Neural crest cell (in vitro differentiated cells): ENCODE measurements around the gene SLC25A26. TPM values are rescaled to one million over a fixed set of nuclear protein-coding genes. Genes with fewer than 3 reads are reported as not detected.
"Not testable (repeated sequence)": the region's sequence is repeated elsewhere in the genome, so short reads cannot be mapped to it uniquely, and the experiment has no call there.

Experiments used
- DNase-seq: peaks from one replicate; pipeline ENCODE4 v3.0.0; 2021; ENCODE audit warnings: low read depth, mixed read lengths, low spot score
- H3K27ac Mint-ChIP-seq: one replicate; pipeline ENCODE4 v1.8.0; 2021; ENCODE audit warnings: mild to moderate bottlenecking, mixed read lengths; ENCODE audit not compliant: unreplicated experiment
- H3K27me3 Mint-ChIP-seq: 2 replicates; pipeline ENCODE4 v1.8.0; 2021; ENCODE audit warnings: low read depth, mild to moderate bottlenecking, mixed read lengths
- H3K36me3 Mint-ChIP-seq: 2 replicates; pipeline ENCODE4 v1.8.0; 2021; ENCODE audit warnings: low read depth, mild to moderate bottlenecking, mixed read lengths
- H3K4me1 Mint-ChIP-seq: 2 replicates; pipeline ENCODE4 v1.8.0; 2021; ENCODE audit warnings: mixed read lengths
- H3K4me3 Mint-ChIP-seq: one replicate; pipeline ENCODE4 v1.8.0; 2021; ENCODE audit warnings: mild to moderate bottlenecking, mixed read lengths
- H3K9me3 Mint-ChIP-seq: 2 replicates; pipeline ENCODE4 v1.8.0; 2021; ENCODE audit warnings: mixed read lengths
- CTCF ChIP-seq: fragments of 200-600 bp; sonication (generic); conservative IDR thresholded peaks from 2 replicates; pipeline ENCODE4 v1.5.0; 2021; ENCODE audit warnings: antibody characterized with exemption, mild to moderate bottlenecking
- total RNA-seq: library from RNA; stranded (reverse); gene quantifications from 2 replicates; pipeline ENCODE4 v1.2.1, GENCODE V29; 2021

The SLC25A26 gene
- total RNA-seq, 1 donor from 2014 or later, result 10.1 TPM

GRCh38 chr3:66414846-66415245 is 194.0 kb downstream of the SLC25A26 start:
- H3K4me3 Mint-ChIP-seq, result no peak overlapping the region
- no peaks in the 10 kb centered on the region for H3K27me3 Mint-ChIP-seq
- peaks cover 75% of the 10 kb centered on the region for H3K4me1 Mint-ChIP-seq
- peaks cover under 1% of the 10 kb centered on the region for H3K9me3 Mint-ChIP-seq
- DNase-seq, result no peak
- peak overlapping the region; percentile 60 for H3K27ac Mint-ChIP-seq
- TF ChIP-seq CTCF, result no peak
- peaks cover 48% of the 10 kb centered on the region for H3K36me3 Mint-ChIP-seq

- peaks cover 54% of the 10 kb centered on the region for H3K36me3 Mint-ChIP-seq
- DNase-seq, result no peak
- H3K27ac Mint-ChIP-seq, result peak overlapping the region; percentile 31
- peaks cover 8% of the 10 kb centered on the region for H3K9me3 Mint-ChIP-seq
- peaks cover 76% of the 10 kb centered on the region for H3K4me1 Mint-ChIP-seq
- TF ChIP-seq CTCF, result no peak
- no peak overlapping the region for H3K4me3 Mint-ChIP-seq
- H3K27me3 Mint-ChIP-seq, result no peaks in the 10 kb centered on the region
Observed at GRCh38 chr3:66415867-66416428, 195.1 kb downstream of the SLC25A26 start.

GRCh38 chr3:66416556-66417304 is 195.9 kb downstream of the SLC25A26 start:
- H3K4me1 Mint-ChIP-seq, result peaks cover 68% of the 10 kb centered on the region
- no peak for DNase-seq
- peak overlapping the region; percentile 31 for H3K27ac Mint-ChIP-seq
- peaks cover 55% of the 10 kb centered on the region for H3K36me3 Mint-ChIP-seq
- peaks cover 8% of the 10 kb centered on the region for H3K9me3 Mint-ChIP-seq
- no peaks in the 10 kb centered on the region for H3K27me3 Mint-ChIP-seq
- no peak for TF ChIP-seq CTCF
- peak overlapping the region; percentile 64 for H3K4me3 Mint-ChIP-seq

GRCh38 chr3:66418475-66418931 is 197.7 kb downstream of the SLC25A26 start:
- Mint-ChIP-seq H3K27me3 (no peaks in the 10 kb centered on the region), H3K9me3 (peaks cover 16% of the 10 kb centered on the region), H3K27ac (peak overlapping the region; percentile 65), H3K4me3 (peak overlapping the region; percentile 72), H3K36me3 (peaks cover 59% of the 10 kb centered on the region), H3K4me1 (peaks cover 54% of the 10 kb centered on the region)
- TF ChIP-seq CTCF, result no peak
- DNase-seq, result no peak

GRCh38 chr3:66419036-66419435 is 198.2 kb downstream of the SLC25A26 start:
- no peak for DNase-seq
- Mint-ChIP-seq H3K27ac (peak overlapping the region; percentile 79), H3K27me3 (no peaks in the 10 kb centered on the region), H3K4me3 (peak overlapping the region; percentile 72), H3K9me3 (peaks cover 16% of the 10 kb centered on the region), H3K4me1 (peaks cover 52% of the 10 kb centered on the region), H3K36me3 (peaks cover 62% of the 10 kb centered on the region)
- TF ChIP-seq CTCF, result no peak

GRCh38 chr3:66421144-66421543 is 200.3 kb downstream of the SLC25A26 start:
- Mint-ChIP-seq H3K9me3 (peaks cover 20% of the 10 kb centered on the region), H3K4me1 (peaks cover 64% of the 10 kb centered on the region), H3K36me3 (peaks cover 73% of the 10 kb centered on the region)
- H3K27ac Mint-ChIP-seq, H3K27me3 Mint-ChIP-seq, H3K4me3 Mint-ChIP-seq, DNase-seq: not testable (repeated sequence)

- not testable (repeated sequence) for H3K27ac Mint-ChIP-seq, DNase-seq, H3K27me3 Mint-ChIP-seq
- Mint-ChIP-seq H3K4me3 (peak overlapping the region; percentile 31), H3K9me3 (peaks cover 20% of the 10 kb centered on the region), H3K36me3 (peaks cover 73% of the 10 kb centered on the region), H3K4me1 (peaks cover 64% of the 10 kb centered on the region)
Observed at GRCh38 chr3:66421893-66422292, 201.1 kb downstream of the SLC25A26 start.
